Fibroblast of skin of scalp (primary cell): ENCODE results near the gene TPD52L3. TPM values are rescaled to one million over a fixed set of nuclear protein-coding genes. Genes with fewer than 3 reads are reported as not detected.

Experiments used
- DNase-seq: peaks from one replicate; pipeline ENCODE4 v3.0.0-alpha.2; 2013
- polyA plus RNA-seq, 2 experiments: library from polyadenylated mRNA; unstranded; fragments of 120-200 nt; gene quantifications; one replicate each; pipeline ENCODE4 v1.2.1, GENCODE V29; 2013; ENCODE audit not compliant: insufficient read length in 2 of 2

Gene TPD52L3
- polyA plus RNA-seq (2013, experiment 1 of 2; ENCODE audit: insufficient read length), result not detected
- not detected for polyA plus RNA-seq (2013, experiment 2 of 2; ENCODE audit: insufficient read length)

DNA sequence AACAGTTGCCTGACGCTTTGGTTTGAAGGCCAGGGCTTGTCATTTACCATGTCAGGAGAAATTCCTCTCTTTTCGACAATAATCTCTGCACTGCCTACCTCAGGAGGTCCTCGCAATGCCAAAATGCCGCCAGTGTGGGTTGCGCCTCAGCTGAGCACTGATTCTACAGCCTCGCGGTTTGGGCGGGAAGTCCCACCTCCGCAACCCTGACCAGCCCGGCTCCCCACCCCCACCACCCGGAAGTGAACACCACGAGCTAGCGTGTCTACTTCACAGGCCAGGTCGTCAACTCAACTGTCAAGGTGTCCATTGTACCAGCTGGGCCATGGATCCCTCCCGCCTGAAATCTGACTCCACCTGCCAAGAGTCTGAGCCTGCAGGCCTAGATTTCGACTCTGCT, at the start of gene TPD52L3:
TPD52L3 (plus strand) TSS at position 273 of the 400 bp plus-strand sequence. CDS start 221 bp downstream, outside the sequence.
- no peak for DNase-seq

DNA sequence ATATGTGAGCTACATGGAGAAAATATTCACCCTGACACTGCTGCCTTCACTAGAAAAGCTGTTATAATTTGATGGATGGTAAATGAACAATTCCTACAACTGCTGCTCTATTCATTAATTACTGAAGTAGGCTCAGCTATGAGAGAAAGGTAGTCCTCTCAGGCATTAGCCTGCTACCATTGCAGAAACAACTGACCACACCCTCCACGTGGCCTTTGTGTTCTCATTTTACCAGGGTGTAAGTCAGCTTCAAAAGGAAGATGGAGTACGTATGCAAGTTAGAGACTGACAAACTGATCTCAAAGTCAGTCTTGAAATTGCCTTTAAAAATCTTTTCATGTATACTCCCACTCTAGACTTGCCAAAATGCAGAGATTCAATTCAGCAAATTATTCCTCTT, 26.3 kb upstream of the TPD52L3 start:
- DNase-seq, result no peak

DNA sequence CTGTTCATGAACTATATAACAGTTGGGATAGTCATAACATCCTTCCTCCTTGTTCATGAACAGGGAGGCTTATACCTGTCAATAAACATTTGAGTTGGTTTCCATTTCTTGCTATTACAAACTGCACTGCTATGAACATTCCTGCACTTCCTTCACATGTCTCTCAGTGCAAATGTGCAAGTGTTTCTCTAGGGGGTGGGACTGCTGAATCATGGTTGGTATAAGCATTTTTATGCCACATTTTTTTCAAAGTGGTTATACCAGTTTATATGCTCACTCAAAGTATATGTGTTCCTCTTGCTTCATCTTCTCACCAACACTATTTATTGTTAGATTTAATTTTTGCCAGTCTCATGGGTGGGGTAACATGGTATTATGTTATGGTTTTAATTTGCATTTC, 25.8 kb upstream of the TPD52L3 start:
- no peak for DNase-seq

DNA sequence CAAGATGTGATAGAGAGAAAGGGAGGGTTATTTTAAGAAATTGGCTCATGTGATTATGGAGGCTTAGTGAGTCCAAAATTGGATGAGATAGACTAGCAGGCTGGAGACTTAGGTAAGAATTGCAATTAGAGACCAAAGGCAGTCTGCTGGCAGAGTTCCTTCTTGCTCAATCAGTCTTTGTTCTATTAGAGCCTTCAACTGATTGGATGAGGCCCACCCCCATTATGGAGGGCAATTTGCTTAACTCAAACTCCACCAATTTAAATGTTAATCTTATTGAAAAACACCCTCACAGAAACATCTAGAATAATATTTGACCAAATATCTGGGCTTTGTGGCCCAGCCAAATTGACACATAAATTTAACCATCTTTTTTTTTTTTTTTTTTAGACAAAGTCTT, 23.9 kb upstream of the TPD52L3 start:
- DNase-seq, result no peak

DNA sequence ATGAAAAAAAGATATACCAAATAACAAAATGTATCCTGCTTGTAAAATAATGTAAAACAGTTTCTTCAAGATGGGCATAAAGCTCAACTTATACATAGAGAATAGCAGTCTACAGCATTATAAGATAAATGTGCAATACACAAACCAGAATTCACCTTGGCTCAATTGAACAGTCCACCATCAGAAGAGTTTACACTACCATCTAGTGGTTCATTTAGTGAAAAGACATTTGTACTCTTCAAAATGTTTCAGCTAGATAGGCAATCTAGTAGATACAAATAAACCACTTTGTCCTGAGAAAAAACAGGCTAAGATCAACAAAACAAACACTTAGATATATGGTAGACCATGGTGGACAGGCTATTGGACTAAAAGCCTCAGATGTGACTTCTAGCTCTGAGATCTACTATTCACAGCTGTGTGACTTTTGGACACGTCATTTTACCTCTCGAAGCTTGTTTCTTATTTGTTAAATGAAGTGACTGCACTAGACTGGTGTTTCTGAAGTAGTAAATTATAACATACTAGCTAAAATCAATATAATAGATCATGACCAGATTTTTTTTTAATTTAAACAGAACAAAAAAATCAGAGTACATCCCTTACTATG, 22.1 kb upstream of the TPD52L3 start:
- peak; percentile 29 for DNase-seq

DNA sequence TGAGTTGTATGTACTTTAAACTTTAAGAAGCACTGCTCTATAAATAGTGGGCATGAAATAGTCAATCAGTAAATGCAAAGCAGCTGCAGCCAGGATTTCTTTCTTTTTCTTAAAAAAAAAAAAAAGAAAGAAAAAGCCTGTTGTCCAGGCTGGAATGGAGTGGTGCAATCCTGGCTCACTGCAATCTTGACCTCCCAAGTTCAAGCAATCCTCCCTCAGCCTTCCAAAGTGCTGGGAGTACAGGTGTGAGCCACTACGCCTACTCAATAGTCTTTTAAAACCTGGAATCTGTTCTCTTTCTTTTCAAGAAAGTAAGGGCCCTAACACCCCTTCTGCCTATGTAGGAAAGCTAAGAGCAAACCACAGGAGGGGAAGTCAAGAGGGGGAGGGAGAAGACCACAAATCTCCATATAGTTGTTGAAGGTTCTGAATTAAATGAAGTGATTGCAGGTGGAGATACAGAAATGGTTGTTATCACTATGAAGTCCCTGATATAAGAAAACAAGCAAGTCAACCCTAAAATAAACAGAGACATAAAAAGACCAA, 20.6 kb upstream of the TPD52L3 start:
- DNase-seq, result no peak

DNA sequence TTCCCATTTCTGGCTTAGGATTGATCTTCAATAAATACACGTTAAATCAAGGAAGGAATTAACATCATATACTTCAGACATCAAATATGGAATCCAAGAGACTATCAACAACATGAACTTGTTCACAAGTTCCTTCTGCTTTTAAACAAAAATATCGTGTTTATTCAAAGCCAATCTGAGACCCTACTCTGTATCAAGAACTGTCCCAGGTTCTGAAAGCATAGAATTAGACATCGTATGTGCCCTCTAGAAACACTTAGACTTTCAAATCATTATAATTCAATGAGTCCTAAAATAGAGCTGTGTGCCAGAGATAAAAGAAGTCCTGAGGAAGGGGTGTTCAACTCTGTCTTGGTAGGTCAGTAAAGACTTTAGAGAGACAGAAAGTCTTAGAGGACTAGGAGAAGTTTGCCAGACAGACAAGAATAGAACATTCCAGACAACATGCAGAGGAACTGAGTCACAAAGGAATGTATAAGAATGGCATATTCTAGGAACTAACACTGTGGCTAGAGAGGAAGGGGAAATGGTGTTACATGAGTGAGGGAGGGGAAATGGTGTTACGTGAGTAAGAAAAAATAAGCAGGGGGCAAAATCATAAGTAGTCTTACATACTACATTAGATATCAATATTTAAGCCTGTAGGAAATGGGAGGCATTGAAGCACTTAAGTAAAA, 2.9 kb downstream of the TPD52L3 start:
- no peak for DNase-seq

DNA sequence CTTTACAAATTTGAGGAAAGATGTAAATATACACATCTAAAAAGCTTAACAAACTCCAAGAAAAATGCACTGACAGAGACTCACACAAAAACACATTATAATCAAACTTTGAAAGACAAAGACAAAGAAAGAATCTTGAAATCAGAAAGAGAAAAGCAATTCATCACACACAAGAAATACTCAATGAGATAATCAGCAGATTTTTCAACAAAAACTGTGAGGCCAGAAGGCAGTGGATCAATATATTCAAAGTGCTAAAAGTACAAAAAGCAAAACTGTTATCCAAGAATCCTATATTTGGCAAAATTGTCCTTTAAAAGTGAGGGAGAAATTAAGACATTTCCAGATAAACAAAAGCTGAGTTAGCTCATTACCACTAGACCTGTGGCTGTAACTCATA, 6.1 kb downstream of the TPD52L3 start:
- no peak for DNase-seq

DNA sequence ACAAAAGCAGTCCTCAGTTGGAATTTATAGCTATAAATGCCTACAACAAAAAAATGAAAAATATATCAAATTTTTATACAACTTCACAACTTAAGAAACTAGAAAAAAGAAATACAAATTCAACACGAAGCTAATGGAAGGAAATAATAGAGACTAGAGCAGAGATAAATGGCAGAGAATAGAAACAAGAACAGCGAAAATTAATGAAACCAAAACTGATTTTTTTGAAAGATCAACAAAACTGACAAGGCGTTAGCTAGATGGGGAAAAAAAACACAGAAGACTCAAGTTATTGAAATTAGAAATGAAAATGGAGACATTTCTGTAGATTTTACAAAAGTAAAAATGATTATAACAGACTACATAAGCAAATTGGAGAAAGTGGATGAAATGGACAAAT, 20.6 kb downstream of the TPD52L3 start:
- no peak for DNase-seq

DNA sequence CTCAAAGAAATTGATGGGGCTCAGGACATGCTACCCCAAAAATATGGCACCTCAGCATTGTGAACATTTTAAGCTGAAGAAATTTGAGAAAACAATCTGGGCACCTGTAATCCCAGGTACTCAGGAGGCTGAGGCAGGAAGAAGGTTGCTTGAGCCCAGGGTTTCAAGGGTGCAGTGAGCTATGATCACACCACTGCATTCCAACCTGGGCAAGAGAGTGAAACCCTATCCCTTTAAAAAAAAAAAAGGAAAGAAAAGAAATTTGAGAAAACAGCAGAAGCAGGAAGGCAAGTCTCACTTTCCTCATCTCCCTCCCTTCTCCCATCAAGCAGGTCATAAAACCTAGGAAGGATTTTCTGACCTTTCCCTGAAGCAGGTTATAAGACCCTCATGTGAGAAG, 23.6 kb downstream of the TPD52L3 start:
- DNase-seq, result no peak

DNA sequence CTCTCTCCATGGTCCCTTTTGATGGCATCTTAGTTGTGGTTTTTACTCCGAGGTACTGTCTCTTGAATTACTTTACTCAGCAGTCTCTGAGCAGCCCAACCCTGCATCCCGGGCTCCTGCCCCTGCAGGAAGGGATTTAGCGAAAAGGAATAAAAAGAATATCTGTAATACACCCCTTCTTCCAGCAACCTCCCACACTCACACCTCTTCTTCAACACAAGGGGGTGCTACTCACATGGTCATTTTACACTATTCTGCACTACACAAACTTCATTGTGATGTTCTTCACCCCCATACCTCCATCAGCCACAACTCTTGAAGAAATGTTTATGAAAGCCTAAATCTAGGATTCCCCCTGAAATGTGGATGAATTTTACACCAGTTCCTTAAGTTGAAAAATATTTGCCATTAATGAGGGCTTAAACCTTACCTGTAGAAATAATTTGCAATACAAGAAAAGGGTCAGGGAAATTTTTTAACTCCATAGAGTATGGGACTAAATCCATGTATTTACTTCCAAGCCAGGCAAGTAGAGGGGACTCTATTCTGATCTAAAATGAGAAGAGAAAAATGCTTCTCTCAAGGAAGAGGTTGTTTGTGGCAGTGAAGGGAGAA, 26.0 kb downstream of the TPD52L3 start:
- peak; percentile 77 for DNase-seq

DNA sequence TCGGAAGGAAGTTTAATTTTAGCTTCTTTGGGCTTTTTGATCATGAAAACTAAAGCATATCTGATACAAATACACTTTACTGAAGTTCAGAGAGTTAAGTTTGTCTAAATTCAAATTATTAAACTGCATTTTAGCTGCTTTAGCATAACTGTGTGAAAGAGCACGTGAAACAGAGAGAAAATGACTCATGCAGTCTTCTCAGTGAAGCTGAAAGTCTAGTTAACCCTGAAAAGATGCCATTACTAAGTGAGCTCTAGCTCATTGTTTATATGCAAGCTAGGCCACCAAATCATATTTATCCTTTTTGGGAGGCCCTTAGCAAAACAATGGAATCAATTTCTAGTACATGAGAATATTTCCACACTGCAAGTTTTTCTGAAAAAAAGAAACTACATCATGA, 27.6 kb downstream of the TPD52L3 start:
- DNase-seq, result peak; percentile 28

DNA sequence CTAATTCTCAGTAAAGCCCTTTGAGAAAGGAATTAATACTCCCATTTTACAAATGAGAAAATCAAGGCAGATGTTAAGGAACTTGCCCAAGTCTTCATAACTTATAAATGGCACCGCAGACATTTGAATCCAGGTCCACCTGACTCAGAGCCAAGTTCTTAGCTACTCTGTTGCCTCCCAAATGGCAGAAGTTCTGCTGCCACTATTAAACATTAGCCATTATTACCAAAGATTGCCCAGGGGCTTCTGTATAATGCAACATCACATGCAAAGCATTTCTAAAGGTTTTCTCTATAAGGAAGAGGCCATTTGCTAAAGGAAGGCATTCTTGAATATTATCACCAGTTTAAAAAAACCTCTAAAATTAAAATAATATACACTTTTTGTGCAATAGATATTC, 28.3 kb downstream of the TPD52L3 start:
- peak; percentile 4 for DNase-seq

DNA sequence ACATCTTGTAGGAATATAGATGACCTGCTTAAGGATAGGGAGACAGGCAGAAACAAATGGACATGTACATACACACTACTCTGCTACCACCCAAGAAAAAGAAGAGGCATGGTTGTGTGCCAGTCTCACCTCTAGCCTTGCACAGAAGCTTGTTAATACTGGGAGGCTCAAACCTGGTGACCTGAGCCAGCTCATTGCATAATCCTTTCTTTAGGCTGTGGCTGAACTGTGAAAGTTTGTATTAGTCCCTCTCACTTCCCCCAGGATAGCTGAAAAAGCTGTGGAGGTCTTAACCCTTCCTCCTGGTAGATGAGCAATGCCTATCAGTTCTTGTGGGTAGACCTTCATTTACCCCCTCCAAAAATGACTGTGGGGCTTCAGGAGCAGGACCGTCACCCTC, 28.7 kb downstream of the TPD52L3 start:
- no peak for DNase-seq

DNA sequence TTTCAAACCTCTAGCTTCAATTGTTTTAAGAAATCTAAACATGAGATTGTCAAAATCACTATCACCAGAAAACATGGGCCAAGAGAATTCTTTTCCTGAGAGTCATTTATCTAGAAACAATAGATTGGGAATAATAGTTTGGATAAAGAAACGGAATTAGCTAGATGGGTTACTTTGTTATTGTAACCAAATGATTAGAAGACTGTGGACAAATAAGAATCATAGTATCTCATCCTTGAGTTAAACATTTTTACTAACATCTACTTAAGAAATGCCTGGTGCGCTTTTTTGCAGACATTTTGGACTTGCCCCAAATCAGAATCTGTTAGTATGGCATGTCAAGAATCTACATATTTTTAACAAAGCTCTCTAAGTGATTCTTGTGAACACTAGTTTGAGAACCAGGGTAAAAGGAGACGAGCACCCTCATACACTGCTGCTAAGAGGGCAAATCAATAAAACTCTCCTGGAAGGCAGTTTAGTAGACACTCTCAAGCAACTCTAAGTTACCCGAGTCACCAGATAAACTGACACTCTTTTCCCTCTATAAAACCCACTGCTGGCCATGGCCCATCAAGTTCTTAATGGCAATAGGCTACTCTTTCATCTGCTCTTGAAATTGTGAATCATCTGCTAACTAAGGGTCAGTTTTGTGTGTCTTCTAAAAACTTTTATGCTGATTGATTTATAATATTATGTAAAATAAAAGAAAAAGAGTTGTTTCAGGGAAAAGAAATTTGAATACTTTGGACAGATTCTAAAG, 39.1 kb downstream of the TPD52L3 start:
- DNase-seq, result peak; percentile 20

DNA sequence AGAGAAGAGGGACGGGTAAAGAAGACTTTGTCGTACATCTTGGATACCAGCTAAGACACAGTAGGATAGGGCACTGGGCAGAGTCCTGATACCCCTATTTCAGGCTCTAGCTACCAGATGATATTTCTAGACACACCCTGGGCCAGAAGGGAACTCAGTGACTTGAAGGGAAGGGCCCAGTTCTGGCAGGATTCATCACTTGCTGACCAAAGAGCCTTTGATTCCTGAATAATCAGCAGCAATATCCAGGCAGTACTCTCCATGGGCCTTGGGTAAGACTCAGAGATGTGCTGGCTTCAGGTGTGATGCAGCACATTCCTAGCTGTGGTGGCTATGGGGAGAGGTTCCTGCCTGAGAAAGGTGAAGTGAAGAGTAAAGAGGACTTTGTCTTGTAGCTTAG, 40.7 kb downstream of the TPD52L3 start:
- DNase-seq, result no peak
